AG10803 (cell line): ENCODE measurements around the gene ODR4.

Experiments
- DNase-seq: peaks from one replicate; pipeline ENCODE4 v3.0.0; 2010; ENCODE audit warnings: low read depth
- H3K4me3 ChIP-seq: 2 replicates; pipeline ENCODE4 v1.5.1; 2011; ENCODE audit warnings: mild to moderate bottlenecking, low read length, control low read depth
- TF ChIP-seq, protein P1 (sequence below): conservative IDR thresholded peaks from 2 replicates; pipeline ENCODE4 v1.5.1; 2011; ENCODE audit warnings: mild to moderate bottlenecking, low read length, control low read depth, inconsistent platforms

Gene ODR4

DNA sequence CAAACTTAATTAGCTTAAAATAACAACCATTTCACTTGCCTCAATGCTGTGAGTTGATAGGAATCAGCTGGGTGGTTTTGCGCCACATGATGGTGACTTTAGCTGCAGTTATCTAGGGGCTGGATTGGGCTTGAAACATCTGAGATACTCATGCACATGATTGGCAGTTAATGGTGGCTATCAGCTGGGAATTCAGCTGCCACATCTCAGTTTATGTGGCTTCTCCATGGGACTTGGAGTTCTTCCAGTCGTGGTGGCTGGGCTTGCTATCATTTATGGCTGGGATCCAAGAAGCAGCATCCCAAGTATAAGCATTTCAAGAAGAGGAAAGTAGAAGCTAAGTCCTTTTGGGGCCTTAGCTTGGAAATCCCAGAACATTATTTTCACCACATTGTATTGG is 48.9 kb downstream of the ODR4 start:
- DNase-seq: no peak
- H3K4me3 ChIP-seq: no peak overlapping the region
- TF ChIP-seq, protein P1, sequence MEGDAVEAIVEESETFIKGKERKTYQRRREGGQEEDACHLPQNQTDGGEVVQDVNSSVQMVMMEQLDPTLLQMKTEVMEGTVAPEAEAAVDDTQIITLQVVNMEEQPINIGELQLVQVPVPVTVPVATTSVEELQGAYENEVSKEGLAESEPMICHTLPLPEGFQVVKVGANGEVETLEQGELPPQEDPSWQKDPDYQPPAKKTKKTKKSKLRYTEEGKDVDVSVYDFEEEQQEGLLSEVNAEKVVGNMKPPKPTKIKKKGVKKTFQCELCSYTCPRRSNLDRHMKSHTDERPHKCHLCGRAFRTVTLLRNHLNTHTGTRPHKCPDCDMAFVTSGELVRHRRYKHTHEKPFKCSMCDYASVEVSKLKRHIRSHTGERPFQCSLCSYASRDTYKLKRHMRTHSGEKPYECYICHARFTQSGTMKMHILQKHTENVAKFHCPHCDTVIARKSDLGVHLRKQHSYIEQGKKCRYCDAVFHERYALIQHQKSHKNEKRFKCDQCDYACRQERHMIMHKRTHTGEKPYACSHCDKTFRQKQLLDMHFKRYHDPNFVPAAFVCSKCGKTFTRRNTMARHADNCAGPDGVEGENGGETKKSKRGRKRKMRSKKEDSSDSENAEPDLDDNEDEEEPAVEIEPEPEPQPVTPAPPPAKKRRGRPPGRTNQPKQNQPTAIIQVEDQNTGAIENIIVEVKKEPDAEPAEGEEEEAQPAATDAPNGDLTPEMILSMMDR: no peak

DNA sequence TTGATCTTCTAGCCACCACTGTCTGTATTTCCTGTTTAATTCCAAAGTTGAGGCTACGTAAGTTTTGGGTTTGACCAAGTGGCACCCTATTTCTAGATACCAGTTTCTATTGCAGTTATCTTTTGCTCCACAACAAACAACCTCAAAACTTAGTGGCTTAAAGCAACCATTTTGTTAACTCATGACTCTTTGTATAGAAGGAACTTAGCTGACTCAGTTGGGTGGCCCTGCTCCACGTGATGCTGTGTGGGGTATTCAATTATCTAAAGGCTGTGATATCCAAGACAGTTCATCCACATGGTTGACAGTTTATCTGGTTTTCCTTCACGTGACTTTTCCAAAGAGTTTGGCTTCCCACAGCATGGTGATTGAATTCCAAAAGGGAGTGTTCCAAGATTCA is 50.5 kb downstream of the ODR4 start:
- H3K4me3 ChIP-seq: no peak overlapping the region
- DNase-seq: no peak
- TF ChIP-seq, protein P1: no peak

DNA sequence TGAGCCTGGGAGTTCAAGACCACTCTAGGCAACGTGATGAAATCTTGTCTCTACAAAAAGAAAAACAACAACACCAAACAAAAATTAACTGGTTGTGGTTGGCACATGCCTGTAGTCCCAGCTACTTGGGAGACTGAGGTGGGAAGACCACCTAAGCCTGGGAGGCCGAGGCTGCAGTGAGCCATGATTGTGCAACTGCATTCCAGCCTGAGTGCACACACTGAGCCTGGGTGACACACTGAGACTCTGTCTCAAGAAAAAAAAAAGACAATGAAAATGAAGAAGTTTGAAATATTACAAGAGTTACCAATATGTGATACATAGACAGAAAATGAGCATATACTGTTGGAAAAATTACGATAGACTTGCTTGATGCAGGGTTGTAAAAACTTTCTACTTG is 53.4 kb downstream of the ODR4 start:
- TF ChIP-seq, protein P1: no peak
- no peak for DNase-seq
- no peak overlapping the region for H3K4me3 ChIP-seq

DNA sequence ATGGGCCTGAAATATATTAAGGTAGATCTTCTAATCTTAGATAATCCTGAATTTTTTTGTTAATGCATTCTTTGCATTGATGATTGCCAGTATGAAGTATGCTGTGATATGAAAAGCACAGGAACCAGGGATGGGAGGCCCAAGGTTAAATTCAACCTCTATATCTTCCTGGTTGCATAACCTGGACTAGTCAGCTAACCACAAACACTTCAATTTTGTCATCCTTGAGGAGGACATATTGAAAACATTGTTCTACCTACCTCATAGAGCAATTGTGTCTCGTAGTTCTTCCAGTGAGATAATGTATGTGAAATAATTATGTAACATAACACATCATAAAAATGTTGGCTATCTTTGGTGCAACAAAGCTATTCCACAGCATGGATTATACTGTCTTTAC is 59.7 kb downstream of the ODR4 start:
- DNase-seq: peak; percentile 13
- TF ChIP-seq, protein P1: no peak
- H3K4me3 ChIP-seq: no peak overlapping the region

DNA sequence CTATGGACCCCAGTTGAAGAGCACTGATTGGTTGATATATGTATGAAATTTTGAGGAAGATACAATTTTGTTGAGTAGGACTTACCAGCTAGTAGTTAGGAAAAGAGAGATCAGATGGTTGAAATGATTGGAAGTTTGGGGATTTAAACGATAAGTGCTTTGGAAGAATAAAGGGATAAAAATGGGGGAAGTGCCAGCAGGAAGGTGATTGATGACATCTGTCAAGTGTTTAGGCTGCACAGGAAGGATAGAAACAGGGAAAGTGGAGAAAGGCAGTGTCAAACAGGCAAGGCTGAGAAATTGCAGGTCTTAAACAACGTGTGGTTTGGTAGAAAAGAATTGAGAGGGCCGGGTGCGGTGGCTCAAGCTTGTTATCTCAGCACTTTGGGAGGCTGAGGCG is 62.9 kb downstream of the ODR4 start:
- no peak overlapping the region for H3K4me3 ChIP-seq
- TF ChIP-seq, protein P1: no peak
- no peak for DNase-seq

DNA sequence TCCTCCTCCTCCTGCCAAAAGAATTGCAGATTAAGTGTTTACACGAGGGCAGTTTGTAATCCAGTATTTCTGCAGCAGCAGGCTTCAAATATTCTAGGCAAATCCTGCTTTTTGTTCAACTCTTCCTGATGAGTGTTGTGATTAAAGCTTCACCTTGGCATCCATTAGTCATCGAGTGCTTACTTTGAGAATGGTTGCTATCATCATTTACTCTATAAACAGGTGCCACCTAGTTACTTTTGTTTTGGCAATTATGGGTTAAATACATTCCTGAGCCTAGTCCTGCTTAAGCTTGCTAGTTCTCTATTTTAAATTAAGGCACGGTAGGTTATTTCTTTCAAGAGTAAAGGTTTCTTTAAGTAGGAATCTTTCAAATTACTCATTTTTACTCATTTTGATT is 64.9 kb downstream of the ODR4 start:
- TF ChIP-seq, protein P1: no peak
- no peak overlapping the region for H3K4me3 ChIP-seq
- DNase-seq: no peak

DNA sequence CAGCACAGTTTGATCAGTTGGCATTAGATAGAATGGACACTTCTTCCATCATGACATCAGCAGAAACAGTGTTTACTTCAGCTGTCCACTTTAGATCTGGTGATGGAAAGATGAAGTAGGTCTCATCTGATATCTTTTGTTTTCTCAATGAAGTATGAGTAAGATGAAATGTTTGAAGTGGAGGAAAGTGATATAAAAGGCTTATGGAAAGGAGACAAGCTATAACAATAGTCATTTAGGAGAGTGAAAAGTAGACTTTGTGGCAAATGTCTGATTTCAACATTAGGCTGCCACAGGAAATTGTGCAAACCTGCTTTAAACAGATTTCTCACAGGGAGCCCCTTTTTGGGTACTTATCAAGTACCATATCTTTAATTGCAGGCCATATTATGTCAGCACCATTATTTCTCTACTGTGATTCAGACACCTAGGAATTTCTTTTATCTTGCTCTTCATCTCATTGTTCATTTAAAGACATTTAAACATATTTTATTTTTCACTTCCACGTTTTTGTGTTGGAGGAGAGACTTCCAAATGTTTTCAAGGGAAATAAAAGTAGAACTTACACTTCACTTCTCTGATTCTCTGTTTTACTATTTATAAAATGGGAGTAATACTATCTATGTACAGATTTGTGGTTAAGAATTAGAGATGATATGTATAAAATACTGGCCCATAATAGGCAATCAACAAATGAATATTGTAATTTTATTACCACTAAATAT is 67.2 kb downstream of the ODR4 start:
- DNase-seq: peak; percentile 51
- H3K4me3 ChIP-seq: no peak overlapping the region
- TF ChIP-seq, protein P1: no peak
